ENCODE measurements around the gene SHISA9.

- TF ChIP-seq POLR2A (IDR thresholded peaks at IDR 0.05) (no peak), CTCF (IDR thresholded peaks at IDR 0.05) (no peak), EP300 (IDR thresholded peaks at IDR 0.05) (no peak), POLR2AphosphoS5 (IDR thresholded peaks at IDR 0.05) (no peak)
Observed at GRCh38 chr16:13068912-13069583, 167.7 kb downstream of the SHISA9 start.
